ENCODE data around the gene MST1R.

DNA sequence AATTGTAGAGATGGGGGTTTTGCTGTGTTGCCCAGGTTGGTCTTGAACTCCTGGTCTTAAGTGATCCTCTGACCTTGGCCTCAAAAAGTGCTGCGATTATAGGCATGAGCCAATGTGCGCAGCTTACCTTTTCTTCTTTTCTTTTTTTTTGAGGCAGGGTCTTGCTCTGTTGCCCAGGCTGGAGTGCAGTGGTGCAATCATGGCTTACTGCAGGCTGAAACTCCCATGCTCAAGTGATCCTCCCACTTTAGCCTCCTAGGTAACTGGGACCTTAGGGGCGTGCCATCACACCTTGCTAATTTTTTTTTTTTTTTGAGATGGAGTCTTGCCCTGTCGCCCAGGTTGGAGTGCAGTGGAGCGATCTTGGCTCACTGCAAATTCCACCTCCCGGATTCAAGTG, 49.3 kb upstream of the MST1R start:
- TF ChIP-seq EZH2 (IDR thresholded peaks at IDR 0.05; ENCODE audit: insufficient read depth, poor library complexity, severe bottlenecking) (no peak), EZH2phosphoT487 (IDR thresholded peaks at IDR 0.05; ENCODE audit: insufficient read depth, low read depth) (no peak)
